B cell (primary cell): ENCODE measurements around the gene LRRC7. TPM values are rescaled to one million over a fixed set of nuclear protein-coding genes. Genes with fewer than 3 reads are reported as not detected.
"Not testable (repeated sequence)": the region's sequence is repeated elsewhere in the genome, so short reads cannot be mapped to it uniquely, and the experiment has no call there.

Source experiments
- ATAC-seq: fragments of 200-7000 bp; cut with Tn5 transposase; one replicate; pipeline ENCODE4 v1.10.0; 2021; ENCODE audit warnings: low read depth, mild to moderate bottlenecking, moderate number of reproducible peaks, moderate library complexity
- CTCF ChIA-PET: fragments of 350-600 bp; sonication (Branson Sonifier 250); formaldehyde crosslinking; loops from one replicate; lab custom pipeline; 2021; ENCODE audit warnings: antibody characterized with exemption, inconsistent platforms; lab: Charles Lee
- POLR2A ChIA-PET: fragments of 350-600 bp; sonication (Branson Sonifier 250); formaldehyde crosslinking; loops from one replicate; lab custom pipeline; 2021; ENCODE audit warnings: antibody characterized with exemption; lab: Charles Lee
- DNase-seq: peaks from one replicate; pipeline ENCODE4 v3.0.0; 2013
- H2AFZ ChIP-seq: 2 replicates; pipeline ENCODE4 v1.6.1; 2012; ENCODE audit warnings: mild to moderate bottlenecking, low read depth, low read length; ENCODE audit not compliant: insufficient read depth, poor library complexity, severe bottlenecking
- H3K27ac ChIP-seq, 2 donors: 1 replicate in 1 of 2; 2 replicates in 1 of 2; pipeline ENCODE4 v1.5.1; 2012 to 2013; ENCODE audit warnings: low read length in 2 of 2, mild to moderate bottlenecking in 2 of 2, moderate library complexity in 1 of 2
- H3K27me3 ChIP-seq, 4 experiments: fragments of 200-600 bp in 1 of 4; sonication (generic) in 1 of 4; replicated peaks in 1 of 4; 1 replicate in 2 of 4; 2 replicates in 2 of 4; pipeline versions ENCODE4 v1.6.1 to v1.7.0; 2013 to 2016; ENCODE audit warnings: low read length in 3 of 4, mild to moderate bottlenecking in 2 of 4, mixed read lengths in 1 of 4, moderate library complexity in 1 of 4; ENCODE audit not compliant: insufficient read depth in 4 of 4, control insufficient read depth in 3 of 4; ENCODE audit errors: control extremely low read depth in 1 of 4
- H3K36me3 ChIP-seq, 2 experiments: replicated peaks in 1 of 2; 1 replicate in 1 of 2; 2 replicates in 1 of 2; pipeline versions ENCODE4 v1.6.1 to v1.7.1; 2013; ENCODE audit warnings: low read length in 1 of 2; ENCODE audit not compliant: insufficient read depth in 2 of 2, control insufficient read depth in 1 of 2; ENCODE audit errors: control extremely low read depth in 1 of 2, extremely low read depth in 1 of 2
- H3K4me1 ChIP-seq, 2 donors: fragments of 200-600 bp in 1 of 2; sonication (generic) in 1 of 2; 1 replicate in 1 of 2; 2 replicates in 1 of 2; pipeline versions ENCODE4 v1.5.1 to v1.6.1; 2013 to 2017; ENCODE audit warnings: low read length in 2 of 2; ENCODE audit not compliant: control insufficient read depth in 2 of 2, insufficient read depth in 2 of 2
- H3K4me2 ChIP-seq: replicated peaks from 2 replicates; pipeline ENCODE3; 2012; ENCODE audit warnings: mild to moderate bottlenecking, low read depth, low read length; ENCODE audit not compliant: poor library complexity, severe bottlenecking
- H3K4me3 ChIP-seq, 5 experiments: fragments of 200-600 bp in 1 of 5; sonication (generic) in 1 of 5; 1 replicate in 3 of 5; 2 replicates in 2 of 5; pipeline versions ENCODE4 v1.5.1 to v1.7.0; 2011 to 2016; ENCODE audit warnings: low read length in 4 of 5, mild to moderate bottlenecking in 4 of 5, low read depth in 2 of 5, control low read depth in 1 of 5, moderate library complexity in 1 of 5; ENCODE audit not compliant: insufficient read depth in 1 of 5; ENCODE audit errors: control extremely low read depth in 1 of 5, extremely low read depth in 1 of 5
- H3K79me2 ChIP-seq: fragments of 200-600 bp; sonication (generic); one replicate; pipeline ENCODE4 v1.6.0; 2016; ENCODE audit warnings: low read length; ENCODE audit not compliant: control insufficient read depth, insufficient read depth
- H3K9ac ChIP-seq: fragments of 200-600 bp; sonication (generic); 2 replicates; pipeline ENCODE4 v1.6.1; 2017; ENCODE audit warnings: mild to moderate bottlenecking, low read length, moderate library complexity
- H3K9me3 ChIP-seq, 3 donors: one replicate each; pipeline versions ENCODE4 v1.6.1 to v1.7.1; 2013; ENCODE audit warnings: low read length in 2 of 3; ENCODE audit not compliant: control insufficient read depth in 2 of 3, insufficient read depth in 1 of 3; ENCODE audit errors: control extremely low read depth in 1 of 3
- H4K20me1 ChIP-seq: 2 replicates; pipeline ENCODE4 v1.6.0; 2012; ENCODE audit warnings: mild to moderate bottlenecking, low read length; ENCODE audit not compliant: insufficient read depth, control insufficient read depth, poor library complexity, severe bottlenecking
- H3K27ac Mint-ChIP-seq: one replicate; pipeline ENCODE4 v1.8.0; 2021; ENCODE audit warnings: mixed read lengths
- H3K27me3 Mint-ChIP-seq: one replicate; pipeline ENCODE4 v1.8.0; 2021; ENCODE audit warnings: mixed read lengths
- H3K4me1 Mint-ChIP-seq: one replicate; pipeline ENCODE4 v1.8.0; 2021; ENCODE audit warnings: mixed read lengths
- H3K4me3 Mint-ChIP-seq: one replicate; pipeline ENCODE4 v1.8.0; 2021; ENCODE audit warnings: mixed read lengths
- H3K9me3 Mint-ChIP-seq: one replicate; pipeline ENCODE4 v1.8.0; 2022; ENCODE audit warnings: mixed read lengths; ENCODE audit not compliant: insufficient read depth
- EZH2 ChIP-seq: IDR thresholded peaks from 2 replicates; pipeline ENCODE4 v1.6.1; 2012; ENCODE audit warnings: borderline replicate concordance, low read depth, mild to moderate bottlenecking, moderate library complexity, low read length; ENCODE audit not compliant: insufficient read depth, poor library complexity, severe bottlenecking
- WGBS: methylation state at CpG from one replicate; pipeline ENCODE4 v1.1.5; 2013; ENCODE audit warnings: missing lambda C conversion rate; ENCODE audit not compliant: insufficient coverage; 5-methylcytosine and 5-hydroxymethylcytosine counted together
- intact Hi-C: fragments of 100-400 bp; cut with micrococcal nuclease; formaldehyde crosslinking; loops from one replicate; pipeline ENCODE4 v1.10.0; 2022
- polyA plus RNA-seq: library from polyadenylated mRNA; depleted of rRNA; stranded (reverse); fragments of >200 nt; gene quantifications from 2 replicates; pipeline ENCODE4 v1.2.3, GENCODE V29; 2012
- total RNA-seq, 2 donors: library from RNA; stranded (reverse); fragments of 120-200 nt in 1 of 2; gene quantifications; 1 replicate in 1 of 2; 2 replicates in 1 of 2; pipeline versions ENCODE4 v1.2.3 to v1.2.4, GENCODE V29; 2013 to 2022
- TF ChIP-seq, protein P1 (sequence below): fragments of 200-600 bp; IDR thresholded peaks from one replicate; pipeline ENCODE4 v1.8.0; 2022; ENCODE audit warnings: antibody characterized with exemption, mild to moderate bottlenecking

LRRC7 gene
- total and polyA plus RNA-seq, 2 donors (not counting 1 experiment from before 2014, with no cell fraction given): not detected

DNA sequence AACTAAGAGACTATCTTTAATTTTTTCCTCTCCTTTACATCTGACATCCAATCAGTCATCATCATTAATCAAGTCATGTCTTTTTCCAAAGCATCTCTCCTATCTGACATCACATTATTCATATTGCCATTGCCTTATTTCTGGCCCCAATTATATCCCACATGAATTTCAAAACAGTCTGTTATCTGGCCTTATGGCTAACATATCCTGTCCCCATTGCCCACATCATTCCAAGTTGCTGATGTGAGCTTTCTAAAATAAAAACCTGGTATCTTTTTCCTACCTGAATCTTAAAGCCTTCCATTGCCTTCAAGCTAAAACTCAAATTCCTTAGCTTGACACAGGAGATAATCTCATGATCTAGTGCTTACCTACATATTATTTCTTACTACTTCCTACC lies 353.8 kb downstream of the LRRC7 start:
- Histone ChIP-seq H2AFZ (no peak overlapping the region), H3K4me1 (no peaks in the 10 kb centered on the region), H3K4me3 (no peak overlapping the region), H4K20me1 (no peaks in the 10 kb centered on the region), H3K36me3 (no peaks in the 10 kb centered on the region), H3K27ac (no peak overlapping the region), H3K9me3 (peaks cover 0 to 4% (median 0%) of the 10 kb centered on the region in 3 donors), H3K79me2 (no peaks in the 10 kb centered on the region), H3K4me2 (no peak overlapping the region), H3K9ac (no peak overlapping the region), H3K27me3 (no peaks in the 10 kb centered on the region)
- intact Hi-C loops: no loop called here
- TF ChIP-seq EZH2: no peak
- TF ChIP-seq, protein P1, sequence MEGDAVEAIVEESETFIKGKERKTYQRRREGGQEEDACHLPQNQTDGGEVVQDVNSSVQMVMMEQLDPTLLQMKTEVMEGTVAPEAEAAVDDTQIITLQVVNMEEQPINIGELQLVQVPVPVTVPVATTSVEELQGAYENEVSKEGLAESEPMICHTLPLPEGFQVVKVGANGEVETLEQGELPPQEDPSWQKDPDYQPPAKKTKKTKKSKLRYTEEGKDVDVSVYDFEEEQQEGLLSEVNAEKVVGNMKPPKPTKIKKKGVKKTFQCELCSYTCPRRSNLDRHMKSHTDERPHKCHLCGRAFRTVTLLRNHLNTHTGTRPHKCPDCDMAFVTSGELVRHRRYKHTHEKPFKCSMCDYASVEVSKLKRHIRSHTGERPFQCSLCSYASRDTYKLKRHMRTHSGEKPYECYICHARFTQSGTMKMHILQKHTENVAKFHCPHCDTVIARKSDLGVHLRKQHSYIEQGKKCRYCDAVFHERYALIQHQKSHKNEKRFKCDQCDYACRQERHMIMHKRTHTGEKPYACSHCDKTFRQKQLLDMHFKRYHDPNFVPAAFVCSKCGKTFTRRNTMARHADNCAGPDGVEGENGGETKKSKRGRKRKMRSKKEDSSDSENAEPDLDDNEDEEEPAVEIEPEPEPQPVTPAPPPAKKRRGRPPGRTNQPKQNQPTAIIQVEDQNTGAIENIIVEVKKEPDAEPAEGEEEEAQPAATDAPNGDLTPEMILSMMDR: no peak
- H3K27ac Mint-ChIP-seq: no peak overlapping the region
- H3K4me3 Mint-ChIP-seq: no peak overlapping the region
- ATAC-seq (no peak), DNase-seq (no peak)
- CTCF ChIA-PET: no interaction called here
- no peaks in the 10 kb centered on the region for H3K4me1 Mint-ChIP-seq
- peaks cover 3% of the 10 kb centered on the region for H3K9me3 Mint-ChIP-seq
- POLR2A ChIA-PET: no interaction called here
- H3K27me3 Mint-ChIP-seq: no peaks in the 10 kb centered on the region

DNA sequence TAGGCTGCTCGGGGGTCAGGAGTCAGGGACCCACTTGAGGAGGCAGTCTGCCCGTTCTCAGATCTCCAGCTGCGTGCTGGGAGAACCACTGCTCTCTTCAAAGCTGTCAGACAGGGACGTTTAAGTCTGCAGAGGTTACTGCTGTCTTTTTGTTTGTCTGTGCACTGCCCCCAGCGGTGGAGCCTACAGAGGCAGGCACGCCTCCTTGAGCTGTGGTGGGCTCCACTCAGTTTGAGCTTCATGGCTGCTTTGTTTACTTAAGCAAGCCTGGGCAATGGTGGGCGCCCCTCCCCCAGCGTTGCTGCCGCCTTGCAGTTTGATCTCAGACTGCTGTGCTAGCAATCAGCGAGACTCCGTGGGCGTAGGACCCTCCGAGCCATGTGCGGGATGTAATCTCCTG lies 360.5 kb downstream of the LRRC7 start:
- H3K4me1 ChIP-seq, H3K4me2 ChIP-seq, H3K4me3 Mint-ChIP-seq, ATAC-seq, H3K79me2 ChIP-seq, DNase-seq, H3K27me3 ChIP-seq, H3K9me3 ChIP-seq, H3K9me3 Mint-ChIP-seq, H2AFZ ChIP-seq, H3K9ac ChIP-seq, CTCF ChIA-PET, H3K36me3 ChIP-seq, H3K4me3 ChIP-seq, intact Hi-C loops, H4K20me1 ChIP-seq, POLR2A ChIA-PET, H3K4me1 Mint-ChIP-seq, H3K27me3 Mint-ChIP-seq, H3K27ac ChIP-seq, H3K27ac Mint-ChIP-seq: not testable (repeated sequence)
- 93% methylated on average over 8 of the region's 14 CpGs for WGBS
